PC-3 (cell line): Measurements from ENCODE around the gene COASY. TPM values are rescaled to one million over a fixed set of nuclear protein-coding genes. Genes with fewer than 3 reads are reported as not detected.
A peak's percentile ranks its signal among the peaks of the same experiment; 100 is the strongest.

Experiments
- ATAC-seq: fragments of 200-7000 bp; cut with Tn5 transposase; 2 replicates; pipeline ENCODE4 v1.9.1; 2020; ENCODE audit warnings: mild to moderate bottlenecking, moderate library complexity
- BruUV-seq: library from RNA; stranded (reverse); fragments of 400-500 nt; replicated peaks from 2 replicates; lab custom pipeline; 2021; lab: Mats Ljungman, UMichigan
- CTCF ChIA-PET: fragments of 300-600 bp; sonication (Branson Sonifier 250); formaldehyde crosslinking; loops from one replicate; lab custom pipeline; 2022; ENCODE audit warnings: antibody characterized with exemption; lab: Charles Lee
- POLR2A ChIA-PET: fragments of 300-600 bp; sonication (Branson Sonifier 250); formaldehyde crosslinking; loops from one replicate; lab custom pipeline; 2022; ENCODE audit warnings: antibody characterized with exemption; ENCODE audit not compliant: unreplicated experiment; lab: Charles Lee
- DNase-seq: peaks from one replicate; pipeline ENCODE4 v3.0.0-alpha.2; 2015
- H2AFZ ChIP-seq: fragments of 300-600 bp; sonication (generic); 2 replicates; pipeline ENCODE4 v1.6.0; 2016; ENCODE audit warnings: antibody characterized with exemption, low read length
- H3F3A ChIP-seq: fragments of 300-600 bp; sonication (generic); one replicate; pipeline ENCODE4 v1.6.0; 2017; ENCODE audit warnings: antibody characterized with exemption, low read length, control low read depth, mild to moderate bottlenecking; ENCODE audit not compliant: unreplicated experiment
- H3K27ac ChIP-seq: fragments of 300-600 bp; sonication (generic); 2 replicates; pipeline ENCODE4 v1.5.1; 2016; ENCODE audit warnings: mild to moderate bottlenecking, low read length
- H3K27me3 ChIP-seq: fragments of 300-600 bp; sonication (generic); 2 replicates; pipeline ENCODE4 v1.6.1; 2016; ENCODE audit warnings: low read length, mixed read lengths
- H3K36me3 ChIP-seq: fragments of 300-600 bp; sonication (generic); 2 replicates; pipeline ENCODE4 v1.6.1; 2016; ENCODE audit warnings: low read depth, mixed run types, low read length, mixed read lengths
- H3K4me1 ChIP-seq: fragments of 300-600 bp; sonication (generic); 2 replicates; pipeline ENCODE4 v1.5.1; 2016; ENCODE audit warnings: low read length; ENCODE audit not compliant: insufficient read depth
- H3K4me2 ChIP-seq: fragments of 300-600 bp; sonication (generic); 2 replicates; pipeline ENCODE4 v1.6.0; 2016; ENCODE audit warnings: low read length
- H3K4me3 ChIP-seq: fragments of 300-600 bp; sonication (generic); 2 replicates; pipeline ENCODE4 v1.5.1; 2016; ENCODE audit warnings: mild to moderate bottlenecking, low read length, mixed read lengths
- H3K79me2 ChIP-seq: fragments of 300-600 bp; sonication (generic); 2 replicates; pipeline ENCODE4 v1.6.1; 2017; ENCODE audit warnings: low read length, mixed read lengths
- H3K9ac ChIP-seq: fragments of 300-600 bp; sonication (generic); 2 replicates; pipeline ENCODE4 v1.6.0; 2016; ENCODE audit warnings: mild to moderate bottlenecking, low read length
- H3K9me2 ChIP-seq: fragments of 300-600 bp; sonication (generic); replicated peaks from 2 replicates; pipeline ENCODE4 v1.6.1; 2016; ENCODE audit warnings: mixed run types, low read length, mixed read lengths
- H3K9me3 ChIP-seq: fragments of 300-600 bp; sonication (generic); 2 replicates; pipeline ENCODE4 v1.6.1; 2016; ENCODE audit warnings: low read length, mixed read lengths
- H4K20me1 ChIP-seq: fragments of 300-600 bp; sonication (generic); 2 replicates; pipeline ENCODE4 v1.6.1; 2016; ENCODE audit warnings: low read length, mixed read lengths
- CTCF ChIP-seq: fragments of 300-600 bp; sonication (generic); conservative IDR thresholded peaks from 2 replicates; pipeline ENCODE4 v1.5.1; 2017; ENCODE audit warnings: antibody characterized with exemption, low read depth, mild to moderate bottlenecking, low read length
- EZH2 ChIP-seq: fragments of 300-600 bp; sonication (generic); IDR thresholded peaks from one replicate; pipeline ENCODE4 v1.6.1; 2017; ENCODE audit warnings: antibody characterized with exemption, mild to moderate bottlenecking, low read length; ENCODE audit not compliant: unreplicated experiment
- EZH2phosphoT487 ChIP-seq: fragments of 300-600 bp; sonication (generic); IDR thresholded peaks from 2 replicates; pipeline ENCODE4 v1.6.1; 2018; ENCODE audit warnings: mild to moderate bottlenecking, antibody characterized with exemption, low read length, borderline replicate concordance
- intact Hi-C: fragments of 100-400 bp; cut with micrococcal nuclease; formaldehyde crosslinking; loops from 2 replicates; pipeline ENCODE4 v1.9.0; 2023
- total RNA-seq: library from RNA; depleted of rRNA; stranded (reverse); fragments of >200 nt; gene quantifications from 2 replicates; pipeline ENCODE4 v1.2.3, GENCODE V29; 2014

Gene COASY
- total RNA-seq, 1 experiment from 2014 or later = 33.3 TPM

- ATAC-seq (no peak), DNase-seq (no peak)
- Histone ChIP-seq H3F3A (no peaks in the 10 kb centered on the region), H3K9me2 (no peaks in the 10 kb centered on the region), H3K4me1 (peaks cover 4% of the 10 kb centered on the region; the same call in 1 of the 2 replicates), H3K27me3 (no peaks in the 10 kb centered on the region), H3K27ac (no peak overlapping the region), H3K79me2 (no peaks in the 10 kb centered on the region), H3K9me3 (no peaks in the 10 kb centered on the region), H3K4me3 (no peak overlapping the region), H3K36me3 (no peaks in the 10 kb centered on the region), H4K20me1 (no peaks in the 10 kb centered on the region), H2AFZ (no peak overlapping the region), H3K4me2 (no peak overlapping the region), H3K9ac (no peak overlapping the region)
- ChIA-PET POLR2A (no interaction called here), CTCF (no interaction called here)
- no peak for TF ChIP-seq EZH2phosphoT487
- TF ChIP-seq EZH2 = no peak
- TF ChIP-seq CTCF = no peak
- BruUV-seq = no TSS peak
- intact Hi-C loops = no loop called here
These were observed 14.9 kb upstream of the COASY start for GRCh38 chr17:42547001-42547461.

- H3F3A ChIP-seq = no peaks in the 10 kb centered on the region
- peak overlapping the region; percentile 74; the same call in 1 of the 2 replicates for H2AFZ ChIP-seq
- ATAC-seq (no peak), DNase-seq (no peak)
- H3K27ac ChIP-seq = no peak overlapping the region
- no peaks in the 10 kb centered on the region for H3K79me2 ChIP-seq
- no peak for TF ChIP-seq EZH2
- TF ChIP-seq EZH2phosphoT487 = no peak
- no peak for TF ChIP-seq CTCF
- H4K20me1 ChIP-seq = no peaks in the 10 kb centered on the region
- H3K4me2 ChIP-seq = peak overlapping the region; percentile 86
- no peaks in the 10 kb centered on the region for H3K36me3 ChIP-seq
- H3K4me3 ChIP-seq = peak overlapping the region; percentile 74
- peaks cover 4% of the 10 kb centered on the region; the same call in 1 of the 2 replicates for H3K4me1 ChIP-seq
- intact Hi-C loops = no loop called here
- H3K9me2 ChIP-seq = no peaks in the 10 kb centered on the region
- ChIA-PET CTCF (no interaction called here), POLR2A (no interaction called here)
- no peaks in the 10 kb centered on the region for H3K9me3 ChIP-seq
- no peaks in the 10 kb centered on the region for H3K27me3 ChIP-seq
- no TSS peak for BruUV-seq
- H3K9ac ChIP-seq = no peak overlapping the region
These were observed 14.3 kb upstream of the COASY start for GRCh38 chr17:42547698-42548069.

GRCh38 chr17:42548070-42548837 is 13.7 kb upstream of the COASY start:
- TF ChIP-seq EZH2phosphoT487 (no peak), EZH2 (no peak), CTCF (peak; percentile 62)
- Histone ChIP-seq H3K27me3 (no peaks in the 10 kb centered on the region), H3K27ac (no peak overlapping the region), H3K36me3 (no peaks in the 10 kb centered on the region), H3K9ac (peak overlapping the region; percentile 20; the same call in 1 of the 2 replicates), H3K9me3 (no peaks in the 10 kb centered on the region), H4K20me1 (no peaks in the 10 kb centered on the region), H3F3A (no peaks in the 10 kb centered on the region), H2AFZ (peak overlapping the region; percentile 74), H3K4me1 (peaks cover 4% of the 10 kb centered on the region; the same call in 1 of the 2 replicates), H3K4me3 (peak overlapping the region; percentile 74), H3K4me2 (peak overlapping the region; percentile 86), H3K9me2 (no peaks in the 10 kb centered on the region), H3K79me2 (0 out of 2 replicates have a peak, but pooled peaks cover under 1% of the 10 kb centered on the region)
- ATAC-seq = peak; percentile 91
- ChIA-PET POLR2A (no interaction called here), CTCF (interaction anchor here (0.5 to 0.6 kb wide), 2 partner anchors 30 to 830 kb away, joined by 3 to 4 read pairs; no protein-coding TSS in a partner anchor)
- intact Hi-C loops = no loop called here
- DNase-seq = peak; percentile 81
- no TSS peak for BruUV-seq
